ENCODE data around the gene GPR15. TPM values are rescaled to one million over a fixed set of nuclear protein-coding genes. Genes with fewer than 3 reads are reported as not detected.
A peak's percentile ranks its signal among the peaks of the same experiment; 100 is the strongest.

The GPR15 gene
- total and polyA plus RNA-seq, 10 of the 15 experiments (the other 5 are each of a cell fraction or from before 2014, with no cell fraction given): 70.7 to 150 (median 115) TPM

- ATAC-seq (peak; percentile 8), DNase-seq (ENCODE audit: low read depth, low spot score) (no peak), FAIRE-seq (no peak)
- Histone ChIP-seq H2AFZ (ENCODE audit: control insufficient read depth, low read depth, low read length) (no peak overlapping the region), H3K9me3 (replicated peaks; ENCODE audit: control insufficient read depth, insufficient read depth, low read length) (no peaks in the 10 kb centered on the region), H3K79me2 (ENCODE audit: control insufficient read depth, insufficient read depth, low read length) (peaks cover 98% of the 10 kb centered on the region), H3K27ac (ENCODE audit: control insufficient read depth, insufficient read depth) (peak overlapping the region; percentile 97), H4K20me1 (ENCODE audit: control insufficient read depth, insufficient read depth) (no peaks in the 10 kb centered on the region), H3K27me3 (replicated peaks in 1 of 2; ENCODE audit: control insufficient read depth in 2 of 2, insufficient read depth in 2 of 2, low read length in 1 of 2) (no peaks in the 10 kb centered on the region), H3K4me3 (peak overlapping the region; percentile 72), H3K36me3 (ENCODE audit: control insufficient read depth in 2 of 2, insufficient read depth in 2 of 2, low read length in 1 of 2) (peaks cover 3 to 10% of the 10 kb centered on the region in 2 experiments; a peak in 3 of 4 replicates), H3K9ac (ENCODE audit: control insufficient read depth, insufficient read depth, low read length) (peak overlapping the region; percentile 64), H3K4me2 (ENCODE audit: control insufficient read depth, insufficient read depth) (peak overlapping the region; percentile 92), H3K4me1 (ENCODE audit: control insufficient read depth, insufficient read depth, low read length) (peaks cover 14% of the 10 kb centered on the region; the same call in 1 of the 2 replicates)
- ChIA-PET POLR2A (interaction anchor here (0.5 to 2.0 kb wide), 9 partner anchors 8 to 207 kb away, joined by 3 to 8 read pairs (median 4); no protein-coding TSS in a partner anchor), SMC1A (ENCODE audit: uncharacterized antibody, unreplicated experiment) (interaction anchor here (0.6 to 3.4 kb wide), 10 partner anchors 12 to 489 kb away, joined by 3 to 47 read pairs (median 6); no protein-coding TSS in a partner anchor), CTCF (interaction anchor here (1.0 kb wide), 2 partner anchors 32 to 63 kb away, joined by 3 read pairs; no protein-coding TSS in a partner anchor), RAD21 (ENCODE audit: unreplicated experiment) (interaction anchor here (0.6 to 3.4 kb wide), 11 partner anchors 8 to 66 kb away, joined by 3 to 29 read pairs (median 4); no protein-coding TSS in a partner anchor)
- BruUV-seq (replicated peaks): TSS peak; percentile 0
- TF ChIP-seq PKNOX1 (IDR thresholded peaks at IDR 0.05) (no peak), SREBF2 (IDR thresholded peaks at IDR 0.05; ENCODE audit: low read length) (no peak), ZNF24 (IDR thresholded peaks at IDR 0.05) (no peak), WRNIP1 (IDR thresholded peaks at IDR 0.05; ENCODE audit: borderline replicate concordance, low read depth, low read length) (peak; percentile 77; the same call in 1 of the 2 replicates), MTA3 (IDR thresholded peaks at IDR 0.05; ENCODE audit: borderline replicate concordance, low read length) (peak; percentile 32), POLR2AphosphoS5 (IDR thresholded peaks at IDR 0.05; ENCODE audit: low read length) (peak; percentile 50), SMAD5 (IDR thresholded peaks at IDR 0.05; ENCODE audit: low read depth) (peak; percentile 42; the same call in 1 of the 2 replicates), PAX8 (IDR thresholded peaks at IDR 0.05) (no peak), POLR2AphosphoS2 (IDR thresholded peaks at IDR 0.05; ENCODE audit: low read depth, low read length) (peak; percentile 55; the same call in 1 of the 2 replicates), ZBED1 (IDR thresholded peaks at IDR 0.05; ENCODE audit: borderline replicate concordance) (peak; percentile 65; the same call in 1 of the 2 replicates)
- TF ChIP-seq, protein P1, sequence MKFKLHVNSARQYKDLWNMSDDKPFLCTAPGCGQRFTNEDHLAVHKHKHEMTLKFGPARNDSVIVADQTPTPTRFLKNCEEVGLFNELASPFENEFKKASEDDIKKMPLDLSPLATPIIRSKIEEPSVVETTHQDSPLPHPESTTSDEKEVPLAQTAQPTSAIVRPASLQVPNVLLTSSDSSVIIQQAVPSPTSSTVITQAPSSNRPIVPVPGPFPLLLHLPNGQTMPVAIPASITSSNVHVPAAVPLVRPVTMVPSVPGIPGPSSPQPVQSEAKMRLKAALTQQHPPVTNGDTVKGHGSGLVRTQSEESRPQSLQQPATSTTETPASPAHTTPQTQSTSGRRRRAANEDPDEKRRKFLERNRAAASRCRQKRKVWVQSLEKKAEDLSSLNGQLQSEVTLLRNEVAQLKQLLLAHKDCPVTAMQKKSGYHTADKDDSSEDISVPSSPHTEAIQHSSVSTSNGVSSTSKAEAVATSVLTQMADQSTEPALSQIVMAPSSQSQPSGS (IDR thresholded peaks at IDR 0.05; ENCODE audit: low read length): peak; percentile 20; the same call in 1 of the 2 replicates
- intact Hi-C loops (cut with micrococcal nuclease; ENCODE audit: unreplicated experiment): no loop called here
- in situ Hi-C loops (cut with MboI): loop anchor here (5.0 kb wide), 1 partner anchor 34 kb away; no protein-coding TSS in a partner anchor
- 6% methylated on average over 4 of the region's 4 CpGs for WGBS (ENCODE audit: insufficient coverage, insufficient replicate concordance, low lambda C conversion rate, missing lambda C conversion rate)
Measured at GRCh38 chr3:98528474-98529346, 3.1 kb upstream of the GPR15 start.

Data from GM12878 (cell line).